NCI-H1436 (cell line): ENCODE results near the gene ADAP1.
"Not testable (repeated sequence)": the region's sequence is repeated elsewhere in the genome, so short reads cannot be mapped to it uniquely, and the experiment has no call there.

Experiments used
- DNase-seq: peaks from one replicate; lab custom pipeline; 2025; lab: John Stamatoyannopoulos, UW

The ADAP1 gene

GRCh38 chr7:938546-939185 is 15.8 kb downstream of the ADAP1 start:
- DNase-seq = no peak

- no peak for DNase-seq
Measured at GRCh38 chr7:937856-938484, 16.5 kb downstream of the ADAP1 start.

GRCh38 chr7:936386-937054 is 18.0 kb downstream of the ADAP1 start:
- DNase-seq = peak; percentile 45

GRCh38 chr7:935874-936385 is 18.6 kb downstream of the ADAP1 start:
- no peak for DNase-seq

- DNase-seq = no peak
Measured at GRCh38 chr7:935164-935873, 19.2 kb downstream of the ADAP1 start.

- no peak for DNase-seq
Measured at GRCh38 chr7:934469-935163, 19.9 kb downstream of the ADAP1 start.

- DNase-seq = no peak
Measured at GRCh38 chr7:932651-932975, 21.9 kb downstream of the ADAP1 start.

GRCh38 chr7:931871-932650 is 22.4 kb downstream of the ADAP1 start:
- no peak for DNase-seq

- DNase-seq = no peak
Measured at GRCh38 chr7:930975-931758, 23.3 kb downstream of the ADAP1 start.

- DNase-seq = no peak
Measured at GRCh38 chr7:929311-929711, 25.2 kb downstream of the ADAP1 start.

- no peak for DNase-seq
Measured at GRCh38 chr7:927031-927671, 27.3 kb downstream of the ADAP1 start.

- DNase-seq = no peak
Measured at GRCh38 chr7:926061-927030, 28.1 kb downstream of the ADAP1 start.

GRCh38 chr7:925601-926000 is 28.9 kb downstream of the ADAP1 start:
- DNase-seq = no peak

GRCh38 chr7:924541-925231 is 29.8 kb downstream of the ADAP1 start:
- DNase-seq = no peak

- not testable (repeated sequence) for DNase-seq
Measured at GRCh38 chr7:924042-924441, 30.4 kb downstream of the ADAP1 start.

- no peak for DNase-seq
Measured at GRCh38 chr7:923108-924041, 31.1 kb downstream of the ADAP1 start.
